Measurements from ENCODE around the gene OLFM1. TPM values are rescaled to one million over a fixed set of nuclear protein-coding genes. Genes with fewer than 3 reads are reported as not detected.

OLFM1 gene
- total RNA-seq, 1 donor from 2014 or later, result 26.0 TPM

GRCh38 chr9:135096408-135096895 lies 9.0 kb downstream of the OLFM1 start:
- DNase-seq, result no peak
- Histone ChIP-seq H3K4me1 (no peaks in the 10 kb centered on the region), H3K27me3 (no peaks in the 10 kb centered on the region), H3K4me3 (no peak overlapping the region), H3K36me3 (no peaks in the 10 kb centered on the region), H3K27ac (no peak overlapping the region), H3K9me3 (no peaks in the 10 kb centered on the region)
- ATAC-seq, result no peak
- no peak for TF ChIP-seq CTCF (IDR thresholded peaks at IDR 0.05)
- intact Hi-C loops (cut with DNase I), result no loop called here

- Histone ChIP-seq H3K27ac (no peak overlapping the region), H3K4me1 (no peaks in the 10 kb centered on the region), H3K27me3 (no peaks in the 10 kb centered on the region), H3K9me3 (no peaks in the 10 kb centered on the region), H3K4me3 (no peak overlapping the region), H3K36me3 (no peaks in the 10 kb centered on the region)
- TF ChIP-seq CTCF (IDR thresholded peaks at IDR 0.05), result no peak
- DNase-seq (no peak), ATAC-seq (peak; percentile 35)
- intact Hi-C loops (cut with DNase I), result no loop called here
These were observed 11.1 kb downstream of the OLFM1 start for GRCh38 chr9:135098400-135099105.

GRCh38 chr9:135099574-135099973 lies 12.1 kb downstream of the OLFM1 start:
- intact Hi-C loops (cut with DNase I), result no loop called here
- no peak for DNase-seq
- H3K27ac ChIP-seq, result no peak overlapping the region
- H3K36me3 ChIP-seq, result no peaks in the 10 kb centered on the region
- no peaks in the 10 kb centered on the region for H3K27me3 ChIP-seq
- no peaks in the 10 kb centered on the region for H3K9me3 ChIP-seq
- no peak for ATAC-seq
- no peak overlapping the region for H3K4me3 ChIP-seq
- TF ChIP-seq CTCF (IDR thresholded peaks at IDR 0.05), result no peak
- no peaks in the 10 kb centered on the region for H3K4me1 ChIP-seq

GRCh38 chr9:135100241-135100681 lies 12.8 kb downstream of the OLFM1 start:
- no peak for TF ChIP-seq CTCF (IDR thresholded peaks at IDR 0.05)
- no peaks in the 10 kb centered on the region for H3K9me3 ChIP-seq
- intact Hi-C loops (cut with DNase I), result no loop called here
- ATAC-seq (no peak), DNase-seq (no peak)
- H3K4me1 ChIP-seq, result no peaks in the 10 kb centered on the region
- H3K27me3 ChIP-seq, result no peaks in the 10 kb centered on the region
- no peak overlapping the region for H3K27ac ChIP-seq
- H3K36me3 ChIP-seq, result no peaks in the 10 kb centered on the region
- H3K4me3 ChIP-seq, result no peak overlapping the region

GRCh38 chr9:135100725-135101410 lies 13.4 kb downstream of the OLFM1 start:
- H3K27me3 ChIP-seq, result no peaks in the 10 kb centered on the region
- DNase-seq (no peak), ATAC-seq (no peak)
- no peaks in the 10 kb centered on the region for H3K9me3 ChIP-seq
- no peak for TF ChIP-seq CTCF (IDR thresholded peaks at IDR 0.05)
- no peaks in the 10 kb centered on the region for H3K4me1 ChIP-seq
- no peaks in the 10 kb centered on the region for H3K36me3 ChIP-seq
- H3K27ac ChIP-seq, result no peak overlapping the region
- intact Hi-C loops (cut with DNase I), result no loop called here
- no peak overlapping the region for H3K4me3 ChIP-seq
